Measurements from ENCODE around the gene SERPINA1.

Gene SERPINA1

DNA sequence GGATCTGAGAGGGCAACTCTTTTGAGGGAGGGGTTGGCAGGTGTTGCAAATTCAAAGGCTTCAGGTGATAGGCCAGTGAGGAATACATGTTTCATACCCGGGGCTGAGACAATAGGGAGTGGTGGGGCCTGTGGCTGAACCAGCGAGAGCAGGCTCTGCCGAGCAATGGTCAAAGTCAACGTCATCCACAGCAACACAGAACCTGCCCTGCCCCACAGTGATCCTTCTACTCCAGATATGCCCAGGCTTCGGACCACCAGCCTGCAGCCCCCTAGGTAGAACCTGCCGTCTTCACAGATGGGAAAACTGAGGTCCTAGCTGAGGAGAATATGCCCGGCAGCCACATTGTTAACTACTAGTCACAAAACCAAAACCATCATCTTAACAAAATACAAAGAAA lies 4.1 kb downstream of the SERPINA1 start:
- peak; percentile 3 for DNase-seq (ENCODE audit: low spot score)
- TF ChIP-seq, protein P1, sequence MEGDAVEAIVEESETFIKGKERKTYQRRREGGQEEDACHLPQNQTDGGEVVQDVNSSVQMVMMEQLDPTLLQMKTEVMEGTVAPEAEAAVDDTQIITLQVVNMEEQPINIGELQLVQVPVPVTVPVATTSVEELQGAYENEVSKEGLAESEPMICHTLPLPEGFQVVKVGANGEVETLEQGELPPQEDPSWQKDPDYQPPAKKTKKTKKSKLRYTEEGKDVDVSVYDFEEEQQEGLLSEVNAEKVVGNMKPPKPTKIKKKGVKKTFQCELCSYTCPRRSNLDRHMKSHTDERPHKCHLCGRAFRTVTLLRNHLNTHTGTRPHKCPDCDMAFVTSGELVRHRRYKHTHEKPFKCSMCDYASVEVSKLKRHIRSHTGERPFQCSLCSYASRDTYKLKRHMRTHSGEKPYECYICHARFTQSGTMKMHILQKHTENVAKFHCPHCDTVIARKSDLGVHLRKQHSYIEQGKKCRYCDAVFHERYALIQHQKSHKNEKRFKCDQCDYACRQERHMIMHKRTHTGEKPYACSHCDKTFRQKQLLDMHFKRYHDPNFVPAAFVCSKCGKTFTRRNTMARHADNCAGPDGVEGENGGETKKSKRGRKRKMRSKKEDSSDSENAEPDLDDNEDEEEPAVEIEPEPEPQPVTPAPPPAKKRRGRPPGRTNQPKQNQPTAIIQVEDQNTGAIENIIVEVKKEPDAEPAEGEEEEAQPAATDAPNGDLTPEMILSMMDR (IDR thresholded peaks at IDR 0.05; ENCODE audit: borderline replicate concordance, control extremely low read depth, extremely low read depth, insufficient read depth, missing control alignments): no peak
- in situ Hi-C loops (cut with MboI; ENCODE audit: low sequenced_read_pairs, unreplicated experiment): no loop called here

DNA sequence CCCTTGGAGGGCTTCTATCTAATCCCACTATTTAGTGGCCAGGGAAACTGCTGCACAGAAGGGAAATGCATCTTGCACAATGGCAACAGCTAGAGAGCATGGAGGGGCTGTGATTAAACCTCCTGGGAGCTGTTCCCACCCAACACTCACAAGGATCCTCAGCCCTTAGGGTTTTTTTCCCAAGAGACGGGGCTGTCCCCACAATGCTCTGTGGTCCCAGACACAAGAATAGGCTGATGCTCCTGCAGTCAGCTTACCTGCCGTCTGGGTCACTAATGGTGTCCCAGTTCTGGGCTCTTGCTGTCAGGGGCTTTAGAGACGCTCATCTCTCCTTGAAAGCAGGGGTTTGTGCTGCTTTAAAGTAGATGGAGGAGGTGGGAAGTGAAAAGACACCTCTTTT lies 4.6 kb downstream of the SERPINA1 start:
- TF ChIP-seq, protein P1 (IDR thresholded peaks at IDR 0.05; ENCODE audit: borderline replicate concordance, control extremely low read depth, extremely low read depth, insufficient read depth, missing control alignments): no peak
- in situ Hi-C loops (cut with MboI; ENCODE audit: low sequenced_read_pairs, unreplicated experiment): no loop called here
- peak; percentile 5 for DNase-seq (ENCODE audit: low spot score)

DNA sequence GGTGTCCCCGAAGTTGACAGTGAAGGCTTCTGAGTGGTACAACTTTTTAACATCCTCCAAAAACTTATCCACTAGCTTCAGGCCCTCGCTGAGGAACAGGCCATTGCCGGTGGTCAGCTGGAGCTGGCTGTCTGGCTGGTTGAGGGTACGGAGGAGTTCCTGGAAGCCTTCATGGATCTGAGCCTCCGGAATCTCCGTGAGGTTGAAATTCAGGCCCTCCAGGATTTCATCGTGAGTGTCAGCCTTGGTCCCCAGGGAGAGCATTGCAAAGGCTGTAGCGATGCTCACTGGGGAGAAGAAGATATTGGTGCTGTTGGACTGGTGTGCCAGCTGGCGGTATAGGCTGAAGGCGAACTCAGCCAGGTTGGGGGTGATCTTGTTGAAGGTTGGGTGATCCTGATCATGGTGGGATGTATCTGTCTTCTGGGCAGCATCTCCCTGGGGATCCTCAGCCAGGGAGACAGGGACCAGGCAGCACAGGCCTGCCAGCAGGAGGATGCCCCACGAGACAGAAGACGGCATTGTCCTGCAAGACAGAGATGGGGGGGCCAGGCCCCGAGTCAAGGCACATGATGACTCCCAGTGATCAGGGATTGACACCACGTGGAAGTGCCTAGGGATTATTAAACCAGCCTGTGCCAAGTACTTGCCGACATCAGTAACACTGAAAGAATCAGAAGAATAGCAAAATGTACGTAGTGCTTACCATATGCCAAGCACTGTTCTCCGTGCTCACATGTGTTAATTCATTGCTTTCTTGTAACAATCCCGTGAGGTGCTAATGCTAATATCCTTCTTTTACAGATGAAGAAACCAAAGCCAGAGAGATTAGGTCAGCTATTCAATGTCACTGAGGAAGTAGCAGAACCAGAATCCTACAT lies 5.4 kb downstream of the SERPINA1 start:
- in situ Hi-C loops (cut with MboI; ENCODE audit: low sequenced_read_pairs, unreplicated experiment): no loop called here
- DNase-seq (ENCODE audit: low spot score): peak; percentile 3
- TF ChIP-seq, protein P1 (IDR thresholded peaks at IDR 0.05; ENCODE audit: borderline replicate concordance, control extremely low read depth, extremely low read depth, insufficient read depth, missing control alignments): no peak

GRCh38 chr14:94382099-94382715 lies 6.2 kb downstream of the SERPINA1 start:
- in situ Hi-C loops (cut with MboI; ENCODE audit: low sequenced_read_pairs, unreplicated experiment): no loop called here
- peak; percentile 5 for DNase-seq (ENCODE audit: low spot score)
- TF ChIP-seq, protein P1 (IDR thresholded peaks at IDR 0.05; ENCODE audit: borderline replicate concordance, control extremely low read depth, extremely low read depth, insufficient read depth, missing control alignments): no peak

DNA sequence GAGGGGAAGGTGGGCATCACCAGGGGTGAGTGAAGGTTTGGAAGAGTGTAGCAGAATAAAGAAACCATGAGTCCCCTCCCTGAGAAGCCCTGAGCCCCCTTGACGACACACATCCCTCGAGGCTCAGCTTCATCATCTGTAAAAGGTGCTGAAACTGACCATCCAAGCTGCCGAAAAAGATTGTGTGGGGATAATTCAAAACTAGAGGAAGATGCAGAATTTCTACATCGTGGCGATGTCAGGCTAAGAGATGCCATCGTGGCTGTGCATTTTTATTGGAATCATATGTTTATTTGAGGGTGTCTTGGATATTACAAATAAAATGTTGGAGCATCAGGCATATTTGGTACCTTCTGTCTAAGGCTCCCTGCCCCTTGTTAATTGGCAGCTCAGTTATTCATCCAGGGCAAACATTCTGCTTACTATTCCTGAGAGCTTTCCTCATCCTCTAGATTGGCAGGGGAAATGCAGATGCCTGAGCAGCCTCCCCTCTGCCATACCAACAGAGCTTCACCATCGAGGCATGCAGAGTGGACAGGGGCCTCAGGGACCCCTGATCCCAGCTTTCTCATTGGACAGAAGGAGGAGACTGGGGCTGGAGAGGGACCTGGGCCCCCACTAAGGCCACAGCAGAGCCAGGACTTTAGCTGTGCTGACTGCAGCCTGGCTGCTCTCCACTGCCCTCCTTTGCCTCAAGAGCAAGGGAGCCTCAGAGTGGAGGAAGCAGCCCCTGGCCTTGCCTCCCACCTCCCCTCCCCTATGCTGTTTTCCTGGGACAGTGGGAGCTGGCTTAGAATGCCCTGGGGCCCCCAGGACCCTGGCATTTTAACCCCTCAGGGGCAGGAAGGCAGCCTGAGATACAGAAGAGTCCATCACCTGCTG lies 7.0 kb downstream of the SERPINA1 start:
- in situ Hi-C loops (cut with MboI; ENCODE audit: low sequenced_read_pairs, unreplicated experiment): no loop called here
- DNase-seq (ENCODE audit: low spot score): peak; percentile 4
- TF ChIP-seq, protein P1 (IDR thresholded peaks at IDR 0.05; ENCODE audit: borderline replicate concordance, control extremely low read depth, extremely low read depth, insufficient read depth, missing control alignments): no peak

Data from GM13976 (cell line).